DMS79 treated with DMSO at 0.1 percent for 48 hours (cell line): Measurements from ENCODE around the gene NCOA7.
"Not testable (repeated sequence)": the region's sequence is repeated elsewhere in the genome, so short reads cannot be mapped to it uniquely, and the experiment has no call there.

Experiments used
- DNase-seq: peaks from one replicate; lab custom pipeline; 2025; lab: John Stamatoyannopoulos, UW

The NCOA7 gene

DNA sequence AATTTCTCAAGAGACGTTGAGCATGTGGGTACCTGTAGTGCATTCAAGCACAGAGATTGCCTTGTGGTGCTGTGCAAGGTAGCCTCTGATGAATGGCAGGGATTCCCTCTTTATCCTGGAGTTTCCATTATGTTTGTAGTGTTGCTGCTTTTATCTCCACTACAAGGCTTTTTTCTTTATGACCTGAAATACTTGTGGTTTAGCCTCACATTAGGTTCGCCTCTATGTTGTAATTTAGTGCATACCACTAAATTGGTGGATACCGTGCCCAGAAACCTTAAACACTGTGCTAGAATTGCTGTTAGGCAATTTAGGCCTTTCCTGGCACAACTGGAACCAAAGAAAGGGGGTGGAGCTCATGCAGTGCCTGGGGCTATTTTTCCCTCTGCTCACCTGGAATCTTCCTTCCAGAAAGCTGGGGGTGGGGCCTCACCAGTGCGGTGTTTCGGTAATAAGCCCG is 76.8 kb downstream of the NCOA7 start:
- DNase-seq: peak; percentile 100

GRCh38 chr6:125868252-125868651 is 77.5 kb downstream of the NCOA7 start:
- peak; percentile 27 for DNase-seq

- peak; percentile 35 for DNase-seq
Measured at GRCh38 chr6:125868678-125869395, 78.1 kb downstream of the NCOA7 start.

GRCh38 chr6:125869427-125869826 is 78.7 kb downstream of the NCOA7 start:
- DNase-seq: peak; percentile 22

DNA sequence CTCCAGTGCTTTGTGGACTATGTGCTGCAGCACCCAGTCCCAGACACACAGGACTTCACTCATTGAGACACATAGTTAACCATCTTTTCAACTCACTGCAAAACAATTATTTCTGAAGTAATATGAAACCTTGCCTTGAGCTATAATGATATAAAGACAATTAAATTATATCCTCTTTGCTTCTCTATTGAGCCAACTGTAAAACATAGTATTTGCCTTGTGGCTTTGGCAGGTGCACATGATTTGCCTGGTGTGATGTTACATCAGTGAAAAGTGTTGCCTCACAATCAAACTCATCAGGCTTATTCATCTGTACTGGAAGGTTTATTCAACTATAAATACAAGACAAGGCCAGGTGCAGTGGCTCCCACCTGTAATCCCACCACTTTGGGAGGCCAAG is 80.6 kb downstream of the NCOA7 start:
- peak; percentile 73 for DNase-seq

- no peak for DNase-seq
Measured at GRCh38 chr6:125872259-125872921, 81.6 kb downstream of the NCOA7 start.

DNA sequence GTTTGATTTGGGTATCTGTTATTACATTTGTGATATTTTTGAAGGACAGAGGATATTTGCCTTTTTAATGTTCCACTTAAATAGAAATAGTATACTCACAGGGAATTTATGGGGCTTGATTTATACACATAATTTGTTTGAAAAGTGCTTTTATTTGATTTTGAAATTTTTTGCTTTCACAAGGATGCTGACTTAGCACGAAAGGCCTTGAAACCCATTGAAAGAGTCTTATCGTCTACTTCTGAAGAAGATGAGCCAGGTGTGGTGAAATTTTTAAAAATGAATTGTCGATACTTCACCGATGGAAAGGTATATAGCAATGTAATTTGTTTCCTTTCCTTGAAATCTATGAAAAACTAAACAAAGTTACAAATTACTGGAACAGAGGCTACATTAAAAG is 91.5 kb downstream of the NCOA7 start:
- no peak for DNase-seq

DNA sequence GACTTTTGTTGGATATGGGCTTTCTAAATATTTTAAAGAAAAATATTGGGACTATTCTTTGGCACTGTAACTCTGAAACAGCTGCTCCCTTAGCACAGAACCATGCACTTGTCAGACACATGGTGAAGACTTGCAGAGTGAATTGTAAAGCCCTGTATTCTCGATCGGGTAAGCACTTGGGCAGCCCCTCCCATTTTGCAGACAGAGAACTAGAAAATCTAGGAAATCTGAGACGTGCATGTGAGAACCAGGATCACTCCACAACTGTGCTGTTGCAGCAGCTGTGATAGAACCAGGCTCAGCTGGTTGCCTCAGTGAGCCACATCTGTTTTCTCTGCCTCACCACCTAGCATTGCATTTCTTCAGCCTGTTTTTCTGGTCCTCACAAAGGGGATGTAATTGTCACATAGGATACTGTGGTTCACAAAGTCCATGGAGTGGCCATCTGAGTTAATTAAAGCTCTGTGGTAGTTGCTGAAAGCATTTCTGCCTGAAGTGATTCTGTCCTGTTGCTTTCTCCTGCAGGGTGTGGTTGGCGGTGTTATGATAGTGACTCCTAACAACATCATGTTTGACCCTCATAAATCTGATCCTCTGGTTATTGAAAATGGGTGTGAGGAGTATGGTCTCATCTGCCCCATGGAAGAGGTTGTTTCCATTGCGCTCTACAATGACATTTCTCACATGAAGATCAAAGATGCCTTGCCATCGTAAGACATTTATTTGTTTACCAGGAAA is 94.0 kb downstream of the NCOA7 start:
- DNase-seq: no peak

DNA sequence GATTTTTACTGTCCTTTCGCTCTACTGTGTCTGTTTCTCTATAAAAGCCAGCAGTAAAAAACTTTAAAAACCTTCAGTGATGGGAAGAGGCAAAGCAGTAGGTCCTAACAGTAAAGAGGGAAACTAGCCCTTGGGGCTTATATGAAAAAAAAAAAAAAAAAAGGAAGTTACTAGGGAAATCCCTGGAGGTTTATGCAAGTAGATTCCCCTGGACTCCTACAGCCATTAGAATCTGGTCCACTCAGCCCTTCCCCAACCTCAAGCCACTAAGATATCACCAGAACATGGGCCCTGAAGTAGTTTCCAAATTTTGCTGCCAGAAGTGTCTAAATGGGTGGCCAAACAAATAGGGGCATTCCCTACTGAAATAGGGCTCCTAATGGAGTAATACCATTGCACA is 95.3 kb downstream of the NCOA7 start:
- DNase-seq: no peak

DNA sequence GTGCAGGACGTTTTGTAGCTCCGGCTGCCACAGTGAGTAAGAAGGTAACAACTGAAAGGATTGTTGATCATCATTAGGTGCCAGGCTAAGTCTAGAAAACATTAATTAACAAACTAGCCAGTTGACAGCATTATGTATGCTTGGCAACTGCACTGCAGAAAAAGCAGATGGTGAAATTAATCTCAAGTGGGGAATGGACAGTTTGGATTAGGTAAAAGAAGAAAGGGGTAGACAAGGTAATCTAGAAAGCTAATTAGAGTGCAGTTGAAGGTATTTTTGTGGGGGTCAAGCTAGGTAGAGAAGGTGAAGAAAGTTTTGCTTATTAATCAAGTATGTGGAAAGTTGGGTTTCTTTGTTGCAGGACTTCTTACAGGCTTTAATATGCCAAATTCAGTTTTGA is 96.2 kb downstream of the NCOA7 start:
- no peak for DNase-seq

DNA sequence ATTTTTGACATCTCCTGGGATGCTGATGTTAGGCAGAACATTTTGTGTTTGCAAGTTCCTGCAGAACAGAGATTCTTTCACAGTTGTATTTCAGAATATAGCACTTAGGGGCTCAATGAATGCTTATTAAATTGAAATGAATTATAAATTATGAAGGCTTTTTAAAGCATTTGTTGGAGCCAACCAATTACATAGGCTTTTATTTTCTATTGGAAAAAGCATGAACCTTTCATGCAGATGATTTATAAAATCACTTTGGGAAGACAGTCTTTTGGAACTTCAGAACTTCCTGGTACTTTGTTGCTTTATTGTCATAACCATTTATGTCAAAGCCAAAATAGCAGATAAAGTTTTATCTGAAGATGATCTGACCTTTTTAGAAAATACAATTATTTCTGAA is 96.6 kb downstream of the NCOA7 start:
- DNase-seq: no peak

DNA sequence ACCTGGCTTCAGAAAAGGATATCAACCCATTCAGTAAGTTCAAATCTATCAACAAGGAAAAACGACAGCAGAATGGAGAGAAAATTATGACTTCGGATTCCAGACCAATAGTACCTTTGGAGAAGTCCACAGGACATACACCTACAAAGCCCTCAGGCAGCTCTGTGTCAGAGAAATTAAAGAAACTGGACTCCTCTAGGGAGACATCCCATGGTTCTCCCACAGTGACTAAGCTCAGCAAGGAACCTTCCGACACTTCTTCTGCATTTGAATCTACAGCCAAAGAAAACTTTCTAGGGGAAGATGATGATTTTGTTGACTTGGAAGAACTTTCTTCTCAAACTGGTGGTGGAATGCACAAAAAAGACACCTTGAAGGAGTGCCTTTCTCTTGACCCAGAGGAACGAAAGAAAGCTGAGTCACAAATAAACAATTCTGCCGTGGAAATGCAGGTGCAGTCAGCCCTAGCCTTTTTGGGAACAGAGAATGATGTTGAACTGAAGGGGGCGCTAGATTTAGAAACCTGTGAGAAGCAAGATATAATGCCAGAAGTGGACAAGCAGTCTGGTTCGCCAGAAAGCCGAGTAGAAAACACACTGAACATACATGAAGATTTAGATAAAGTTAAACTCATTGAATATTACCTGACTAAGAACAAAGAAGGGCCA is 98.4 kb downstream of the NCOA7 start:
- DNase-seq: no peak

DNA sequence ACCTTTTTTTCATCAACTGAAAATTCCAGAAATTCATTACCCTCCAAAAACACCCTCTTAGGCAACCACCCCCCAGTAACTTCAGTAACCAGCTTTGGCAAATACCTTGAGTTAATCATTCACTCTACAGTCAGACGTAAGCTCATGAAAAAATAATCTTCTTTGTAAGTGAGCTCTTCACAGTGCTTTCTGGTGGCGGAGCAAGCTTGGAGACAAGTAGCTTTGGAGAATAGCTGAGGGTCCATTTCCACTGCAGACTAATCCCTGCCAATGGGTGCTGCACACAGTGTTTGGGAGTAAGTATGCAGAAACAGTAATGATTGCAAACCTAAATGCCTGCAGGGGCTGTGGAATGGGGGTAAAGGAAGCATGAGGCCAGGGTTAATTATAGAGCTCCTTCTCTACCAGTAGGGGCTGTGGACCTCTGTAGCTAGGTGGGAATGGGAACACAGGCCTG is 109.0 kb downstream of the NCOA7 start:
- no peak for DNase-seq

GRCh38 chr6:125904871-125905270 is 114.1 kb downstream of the NCOA7 start:
- no peak for DNase-seq

- DNase-seq: no peak
Measured at GRCh38 chr6:125906158-125906998, 115.6 kb downstream of the NCOA7 start.

DNA sequence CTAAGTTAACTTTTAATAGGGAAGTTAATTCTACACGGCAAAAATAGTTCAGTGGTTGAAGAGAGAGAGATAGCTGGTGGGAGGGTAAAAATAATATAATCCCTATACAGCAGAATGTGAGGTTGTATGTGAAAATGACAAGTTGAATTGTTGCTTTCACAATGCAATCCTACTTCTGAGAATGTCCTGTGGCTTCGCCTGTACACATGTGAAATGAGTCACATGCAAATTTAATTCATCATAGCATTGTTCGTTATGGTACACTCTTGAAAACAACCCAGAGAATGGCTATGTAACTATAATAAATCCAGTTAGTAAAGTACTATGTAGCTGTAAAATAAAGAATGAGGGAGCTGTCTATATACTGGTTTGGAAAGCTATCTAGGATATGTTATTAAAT is 119.8 kb downstream of the NCOA7 start:
- no peak for DNase-seq

GRCh38 chr6:125911051-125911451 is 120.3 kb downstream of the NCOA7 start:
- not testable (repeated sequence) for DNase-seq

- DNase-seq: not testable (repeated sequence)
Measured at GRCh38 chr6:125912430-125912829, 121.7 kb downstream of the NCOA7 start.

GRCh38 chr6:125913145-125913544 is 122.4 kb downstream of the NCOA7 start:
- no peak for DNase-seq

DNA sequence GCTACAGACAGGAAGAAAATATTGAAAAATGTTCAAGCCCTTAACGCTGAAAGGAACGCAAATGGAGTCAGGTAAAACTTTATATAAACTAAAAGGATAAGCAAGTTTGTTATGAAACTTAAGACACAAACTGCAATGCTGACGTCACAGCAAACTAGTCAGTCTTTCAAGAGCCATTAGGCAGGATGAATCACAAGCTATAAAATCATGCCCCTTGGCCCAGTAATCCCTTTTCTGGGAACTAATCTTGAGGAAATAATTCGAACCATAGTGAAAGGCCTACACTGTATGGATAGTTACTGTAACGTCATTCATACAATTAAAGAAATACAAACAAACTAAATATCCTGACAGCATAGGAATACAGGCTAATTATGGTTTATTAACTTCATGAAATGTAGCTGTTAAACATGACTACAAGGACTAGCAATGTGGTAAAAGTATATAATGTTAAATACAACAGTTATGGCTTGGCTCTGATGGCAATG is 123.1 kb downstream of the NCOA7 start:
- no peak for DNase-seq

- no peak for DNase-seq
Measured at GRCh38 chr6:125918230-125918629, 127.5 kb downstream of the NCOA7 start.
